Calu3 (cell line): ENCODE data around the gene RAPSN. TPM values are rescaled to one million over a fixed set of nuclear protein-coding genes. Genes with fewer than 3 reads are reported as not detected.

Experiments used
- BruUV-seq: library from RNA; stranded (reverse); fragments of 400-500 nt; replicated peaks from 2 replicates; lab custom pipeline; 2021; lab: Mats Ljungman, UMichigan
- CTCF ChIA-PET: fragments of 300-600 bp; sonication (Branson Sonifier 250); formaldehyde crosslinking; loops from one replicate; lab custom pipeline; 2022; ENCODE audit warnings: antibody characterized with exemption; lab: Charles Lee
- DNase-seq: peaks from one replicate; pipeline ENCODE4 v3.0.0; 2022
- H3K27ac Mint-ChIP-seq: one replicate; pipeline ENCODE4 v1.8.0; 2022; ENCODE audit warnings: mixed read lengths; ENCODE audit not compliant: unreplicated experiment
- H3K27me3 Mint-ChIP-seq: one replicate; pipeline ENCODE4 v1.8.0; 2022; ENCODE audit warnings: mixed read lengths; ENCODE audit not compliant: unreplicated experiment
- H3K36me3 Mint-ChIP-seq: one replicate; pipeline ENCODE4 v1.8.0; 2022; ENCODE audit warnings: mild to moderate bottlenecking, moderate library complexity, mixed read lengths; ENCODE audit not compliant: insufficient read depth, unreplicated experiment
- H3K4me1 Mint-ChIP-seq: one replicate; pipeline ENCODE4 v1.8.0; 2022; ENCODE audit warnings: mild to moderate bottlenecking, low read depth, mixed read lengths; ENCODE audit not compliant: unreplicated experiment
- H3K4me3 Mint-ChIP-seq: one replicate; pipeline ENCODE4 v1.8.0; 2022; ENCODE audit warnings: mild to moderate bottlenecking, low read depth, moderate library complexity, mixed read lengths; ENCODE audit not compliant: unreplicated experiment
- H3K9me3 Mint-ChIP-seq: one replicate; pipeline ENCODE4 v1.8.0; 2022; ENCODE audit warnings: low read depth, mixed read lengths; ENCODE audit not compliant: unreplicated experiment
- CTCF ChIP-seq: fragments of 200-600 bp; IDR thresholded peaks from one replicate; pipeline ENCODE4 v1.8.0; 2022; ENCODE audit warnings: antibody characterized with exemption; ENCODE audit not compliant: unreplicated experiment
- intact Hi-C: fragments of 100-400 bp; cut with micrococcal nuclease; formaldehyde crosslinking; loops from one replicate; pipeline ENCODE4 v1.10.0; 2022; ENCODE audit not compliant: unreplicated experiment
- total RNA-seq: library from RNA; stranded (reverse); gene quantifications from 2 replicates; pipeline ENCODE4 v1.2.3, GENCODE V29; 2022

RAPSN gene
- total RNA-seq, 1 experiment from 2014 or later, result 1.8 TPM

GRCh38 chr11:47392546-47393162 lies 56.3 kb downstream of the RAPSN start:
- peaks cover 8% of the 10 kb centered on the region for H3K27me3 Mint-ChIP-seq
- DNase-seq, result no peak
- TF ChIP-seq CTCF, result no peak
- H3K27ac Mint-ChIP-seq, result no peak overlapping the region
- H3K4me3 Mint-ChIP-seq, result no peak overlapping the region
- no peaks in the 10 kb centered on the region for H3K36me3 Mint-ChIP-seq
- intact Hi-C loops, result no loop called here
- H3K4me1 Mint-ChIP-seq, result no peaks in the 10 kb centered on the region
- BruUV-seq, result no TSS peak
- CTCF ChIA-PET, result interaction anchor here (0.7 to 0.8 kb wide), 2 partner anchors 22 to 259 kb away, joined by 3 to 4 read pairs; no protein-coding TSS in a partner anchor
- H3K9me3 Mint-ChIP-seq, result no peaks in the 10 kb centered on the region

- H3K9me3 Mint-ChIP-seq, result no peaks in the 10 kb centered on the region
- no peak for DNase-seq
- no peak for TF ChIP-seq CTCF
- peaks cover 8% of the 10 kb centered on the region for H3K27me3 Mint-ChIP-seq
- BruUV-seq, result no TSS peak
- no peak overlapping the region for H3K4me3 Mint-ChIP-seq
- intact Hi-C loops, result no loop called here
- H3K4me1 Mint-ChIP-seq, result no peaks in the 10 kb centered on the region
- no peak overlapping the region for H3K27ac Mint-ChIP-seq
- CTCF ChIA-PET, result interaction anchor here (0.7 to 0.8 kb wide), 2 partner anchors 21 to 259 kb away, joined by 3 to 4 read pairs; no protein-coding TSS in a partner anchor
- H3K36me3 Mint-ChIP-seq, result no peaks in the 10 kb centered on the region
These were observed 57.1 kb downstream of the RAPSN start for GRCh38 chr11:47391711-47392432.

- peaks cover 8% of the 10 kb centered on the region for H3K27me3 Mint-ChIP-seq
- H3K27ac Mint-ChIP-seq, result no peak overlapping the region
- H3K9me3 Mint-ChIP-seq, result no peaks in the 10 kb centered on the region
- no peak for DNase-seq
- TF ChIP-seq CTCF, result no peak
- no peaks in the 10 kb centered on the region for H3K36me3 Mint-ChIP-seq
- CTCF ChIA-PET, result no interaction called here
- H3K4me3 Mint-ChIP-seq, result no peak overlapping the region
- intact Hi-C loops, result no loop called here
- no TSS peak for BruUV-seq
- H3K4me1 Mint-ChIP-seq, result no peaks in the 10 kb centered on the region
These were observed 57.8 kb downstream of the RAPSN start for GRCh38 chr11:47391077-47391583.

GRCh38 chr11:47390422-47390760 lies 58.5 kb downstream of the RAPSN start:
- intact Hi-C loops, result no loop called here
- no peaks in the 10 kb centered on the region for H3K4me1 Mint-ChIP-seq
- CTCF ChIA-PET, result no interaction called here
- H3K9me3 Mint-ChIP-seq, result no peaks in the 10 kb centered on the region
- H3K27ac Mint-ChIP-seq, result no peak overlapping the region
- TF ChIP-seq CTCF, result no peak
- H3K36me3 Mint-ChIP-seq, result no peaks in the 10 kb centered on the region
- no peak overlapping the region for H3K4me3 Mint-ChIP-seq
- no TSS peak for BruUV-seq
- no peak for DNase-seq
- H3K27me3 Mint-ChIP-seq, result peaks cover 8% of the 10 kb centered on the region
